NCI-H187 (cell line): ENCODE measurements around the gene PASK.

Experiments
- DNase-seq, 2 experiments: peaks; one replicate each; lab custom pipeline; 2025; lab: John Stamatoyannopoulos, UW

Gene PASK

DNA sequence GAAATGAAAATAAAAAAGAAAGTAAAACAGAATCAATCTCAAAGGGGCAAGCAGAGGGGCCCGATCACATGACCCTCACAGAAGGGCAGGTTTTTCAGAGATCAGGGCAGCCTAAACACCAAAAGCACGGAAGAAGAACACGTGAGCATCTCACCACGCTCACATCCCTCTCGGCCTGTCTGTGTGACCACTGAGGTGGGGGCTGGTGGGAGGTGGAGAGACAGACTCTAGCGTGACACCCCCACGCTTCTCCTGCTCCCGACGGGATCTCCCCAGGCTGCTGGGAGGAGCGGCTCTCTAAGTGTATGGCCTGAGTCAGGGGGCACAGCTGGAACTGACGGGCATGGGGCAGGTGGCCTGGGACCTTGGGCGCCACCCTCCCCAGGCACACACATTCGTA is 23.6 kb downstream of the PASK start:
- DNase-seq, result no peak

DNA sequence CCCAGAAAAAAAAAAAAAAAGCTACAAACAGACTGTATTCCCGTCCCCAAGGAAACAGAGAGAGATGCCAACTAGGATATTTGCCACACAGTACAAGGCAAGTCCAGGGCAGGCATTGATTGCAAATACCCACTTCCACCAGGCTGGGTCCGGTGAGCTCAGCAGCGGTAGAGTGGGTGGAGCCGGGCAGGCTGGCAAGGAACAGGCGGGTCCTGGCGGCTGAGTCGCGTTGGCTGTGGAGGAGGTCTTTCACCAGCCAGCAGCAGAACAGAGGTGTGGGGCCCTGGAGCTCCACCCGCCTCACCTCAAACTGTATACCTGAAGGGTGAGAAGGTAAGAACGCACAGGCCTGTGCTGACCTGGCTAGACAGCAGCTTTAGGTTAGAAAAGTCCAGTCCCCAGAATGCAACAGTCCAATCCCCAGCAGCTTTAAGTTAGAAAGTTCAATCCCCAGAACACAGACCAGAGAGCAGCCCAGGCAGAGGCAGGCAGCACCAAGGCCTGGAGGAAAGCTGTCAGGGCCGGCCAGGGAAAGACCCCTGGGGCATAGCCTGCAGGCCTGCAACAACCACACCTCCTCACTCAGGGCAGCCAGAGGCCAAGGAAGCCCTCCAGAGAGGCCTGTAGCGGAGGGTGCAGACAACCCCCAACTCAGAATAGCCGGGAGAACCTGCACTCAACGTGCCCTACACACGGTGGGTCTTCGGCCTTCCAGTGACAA is 25.3 kb downstream of the PASK start:
- no peak for DNase-seq

DNA sequence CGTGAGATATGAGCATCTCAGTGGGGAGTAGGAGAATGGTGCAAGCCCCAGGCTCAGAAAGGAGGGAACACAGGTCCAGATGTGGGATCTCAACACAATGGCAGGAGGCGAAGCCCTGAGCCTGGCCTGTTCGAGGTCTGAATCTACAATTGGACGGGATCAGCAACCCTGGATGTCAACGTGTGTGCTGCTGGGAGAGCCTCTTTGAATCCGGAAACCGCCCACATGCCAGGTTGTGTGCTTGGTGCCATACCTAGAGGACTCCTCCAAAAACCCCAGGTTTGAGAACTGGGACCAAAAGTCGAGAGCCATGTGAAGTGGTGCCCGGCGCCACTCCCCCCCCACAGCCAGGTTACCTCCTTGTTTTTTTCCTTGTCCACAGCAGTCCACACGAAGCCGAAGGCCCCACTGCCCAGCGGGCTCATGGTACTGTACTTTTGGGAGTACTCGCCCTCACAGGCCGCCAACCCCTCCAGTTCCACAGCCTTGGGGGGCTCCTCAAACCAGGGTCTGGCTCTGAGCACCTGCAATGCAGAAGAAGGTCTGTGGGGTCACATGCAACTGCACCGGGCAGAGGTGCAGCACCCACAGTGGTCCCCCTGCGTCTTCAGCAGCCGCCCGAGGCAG is 26.8 kb downstream of the PASK start:
- DNase-seq, result no peak

DNA sequence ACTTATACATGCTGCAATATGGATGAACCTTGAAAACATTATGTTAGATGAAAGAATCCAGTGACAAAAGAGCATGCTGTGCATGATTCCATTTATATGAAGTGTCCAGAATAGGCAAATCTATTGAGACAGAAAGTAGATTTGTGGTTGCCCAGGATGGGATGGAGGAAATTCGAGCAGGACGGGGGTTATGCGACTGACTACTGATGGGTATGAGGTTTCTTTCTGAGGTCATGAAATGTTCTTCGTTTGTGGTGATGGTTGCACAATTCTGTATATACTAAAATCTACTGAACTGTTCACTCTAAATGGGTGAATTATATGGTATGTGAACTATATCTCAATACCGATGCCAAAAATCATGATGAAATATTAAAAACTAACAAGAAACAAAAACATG is 28.3 kb downstream of the PASK start:
- DNase-seq, result no peak

DNA sequence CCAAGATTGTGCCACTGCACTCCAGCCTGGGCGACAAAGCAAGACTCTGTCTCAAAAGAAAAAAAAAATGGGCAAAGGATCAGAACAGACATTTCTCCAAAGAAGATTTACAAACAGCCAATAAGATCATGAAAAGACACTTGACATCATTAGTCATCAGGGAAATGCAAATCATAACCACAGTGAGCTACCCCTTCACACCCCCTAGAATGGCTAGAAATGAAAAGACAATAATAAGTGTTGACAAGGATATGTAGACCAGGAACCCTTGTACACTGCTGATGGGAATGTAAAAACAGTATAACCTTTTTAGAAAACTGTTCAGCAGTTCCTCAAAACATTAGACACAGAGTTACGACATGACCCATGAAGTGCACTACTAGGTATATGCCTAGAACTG is 28.8 kb downstream of the PASK start:
- no peak for DNase-seq

DNA sequence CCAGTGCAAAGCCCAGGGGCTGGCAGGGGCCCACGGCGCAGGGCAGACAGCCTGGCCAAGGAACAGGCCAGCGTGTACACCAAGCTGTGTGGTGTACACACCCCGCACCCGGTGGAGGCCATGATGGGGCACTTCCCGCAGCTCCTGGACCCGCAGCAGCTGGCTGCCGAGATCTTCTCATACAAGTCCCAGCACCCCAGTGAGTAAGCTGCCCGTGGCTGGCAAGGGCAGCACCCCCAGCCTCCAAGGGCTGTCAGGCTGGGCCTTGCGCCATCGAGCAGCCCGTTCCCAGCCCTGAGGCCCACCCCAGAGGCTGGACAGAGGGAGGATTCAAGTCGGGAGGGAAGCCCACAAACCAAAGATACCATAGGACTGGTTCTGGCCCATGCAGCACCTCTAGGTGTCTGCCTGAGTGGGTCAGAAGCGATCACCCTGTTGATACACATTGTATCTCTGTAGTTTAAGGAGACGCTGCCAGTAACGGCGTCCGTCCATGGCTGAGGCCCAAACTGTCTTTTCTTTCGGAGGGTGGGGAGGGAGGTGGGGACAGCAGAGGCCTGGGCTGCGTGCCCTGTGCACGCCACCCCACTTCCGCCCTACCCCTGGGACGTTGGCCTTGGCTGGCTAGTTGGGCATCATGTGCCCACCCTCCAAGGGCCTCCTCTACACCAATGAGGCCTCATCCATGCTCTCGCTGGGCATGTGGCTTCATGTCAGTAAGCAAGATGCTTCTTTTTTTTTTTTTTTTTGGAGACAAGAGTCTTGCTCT is 30.4 kb downstream of the PASK start:
- DNase-seq, result no peak

GRCh38 chr2:241116606-241117560 is 32.4 kb downstream of the PASK start:
- DNase-seq, result no peak

DNA sequence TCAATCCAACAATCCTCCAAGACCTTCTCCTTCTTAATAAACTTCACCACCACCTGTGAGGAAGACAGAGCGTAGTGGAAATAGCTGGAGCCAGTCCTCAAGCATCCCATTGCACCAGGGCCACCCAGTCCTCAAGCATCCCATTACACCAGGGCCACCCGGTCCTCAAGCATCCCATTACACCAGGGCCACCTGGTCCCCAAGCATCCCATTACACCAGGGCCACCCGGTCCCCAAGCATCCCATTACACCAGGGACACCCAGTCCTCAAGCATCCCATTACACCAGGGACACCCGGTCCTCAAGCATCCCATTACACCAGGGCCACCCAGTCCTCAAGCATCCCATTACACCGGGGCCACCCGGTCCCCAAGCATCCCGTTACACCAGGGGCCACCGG is 33.9 kb downstream of the PASK start:
- no peak for DNase-seq

DNA sequence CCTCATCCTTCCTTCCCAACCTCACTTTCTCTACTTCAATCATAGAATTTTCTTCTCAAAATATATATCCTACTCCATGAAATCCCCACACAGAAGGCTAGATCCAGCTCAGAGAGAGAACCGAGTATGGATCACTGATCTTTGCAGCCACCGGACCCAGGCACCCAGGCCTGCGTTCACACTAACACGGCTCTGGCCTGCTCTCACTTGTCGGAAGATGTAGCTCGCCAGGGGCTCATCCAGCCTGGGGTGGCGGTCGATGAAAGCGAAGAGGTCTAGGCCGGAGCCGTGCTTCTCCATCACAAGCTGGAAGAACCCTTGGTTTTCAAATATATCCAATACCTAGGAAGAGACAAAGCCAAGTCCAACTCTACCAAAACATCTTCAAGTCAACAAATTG is 34.4 kb downstream of the PASK start:
- DNase-seq, result no peak

DNA sequence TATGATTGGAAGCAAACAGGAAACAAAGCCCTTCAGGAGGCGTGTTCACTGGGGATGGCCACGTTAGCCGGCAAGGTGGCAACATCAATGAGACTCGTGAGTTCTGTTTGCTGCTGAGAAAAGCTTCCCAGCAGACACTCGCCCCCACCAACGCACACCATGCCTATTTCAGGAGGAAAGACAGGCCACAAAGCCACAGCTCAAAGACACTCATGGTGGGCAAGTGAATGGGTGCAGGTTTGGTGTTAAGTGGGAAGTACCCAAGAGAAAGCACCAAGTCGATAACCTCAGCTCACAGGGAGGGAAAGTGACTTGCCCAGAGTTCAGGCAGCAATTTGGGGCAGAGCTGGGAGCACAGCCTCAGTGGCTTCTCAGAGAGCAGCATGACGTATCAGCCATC is 36.7 kb downstream of the PASK start:
- DNase-seq, result no peak

- DNase-seq, result no peak
Measured at GRCh38 chr2:241112046-241112445, 37.2 kb downstream of the PASK start.

DNA sequence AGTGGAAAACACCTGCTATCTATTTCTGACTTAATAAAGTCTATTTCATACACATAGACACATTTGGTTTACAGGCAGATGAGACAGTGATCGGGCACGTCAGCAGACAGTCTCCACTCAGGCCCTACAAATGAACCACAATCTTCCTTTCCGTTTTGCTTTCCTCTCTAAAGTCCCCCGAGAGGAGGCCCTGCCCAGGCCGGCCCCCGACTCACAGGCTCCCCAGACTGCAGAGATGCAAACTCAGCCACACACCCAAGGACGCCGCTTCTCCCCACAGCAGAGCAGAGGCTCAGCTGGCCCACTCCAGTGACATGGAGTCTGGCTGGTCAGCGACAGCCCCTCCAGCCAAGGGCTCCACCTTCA is 37.8 kb downstream of the PASK start:
- no peak for DNase-seq

GRCh38 chr2:241110607-241111439 is 38.4 kb downstream of the PASK start:
- no peak for DNase-seq

GRCh38 chr2:241110089-241110606 is 39.1 kb downstream of the PASK start:
- DNase-seq, result no peak

GRCh38 chr2:241109210-241110088 is 39.8 kb downstream of the PASK start:
- no peak for DNase-seq

- DNase-seq, result no peak
Measured at GRCh38 chr2:241108271-241109209, 40.7 kb downstream of the PASK start.

GRCh38 chr2:241107031-241107783 is 42.1 kb downstream of the PASK start:
- no peak for DNase-seq

DNA sequence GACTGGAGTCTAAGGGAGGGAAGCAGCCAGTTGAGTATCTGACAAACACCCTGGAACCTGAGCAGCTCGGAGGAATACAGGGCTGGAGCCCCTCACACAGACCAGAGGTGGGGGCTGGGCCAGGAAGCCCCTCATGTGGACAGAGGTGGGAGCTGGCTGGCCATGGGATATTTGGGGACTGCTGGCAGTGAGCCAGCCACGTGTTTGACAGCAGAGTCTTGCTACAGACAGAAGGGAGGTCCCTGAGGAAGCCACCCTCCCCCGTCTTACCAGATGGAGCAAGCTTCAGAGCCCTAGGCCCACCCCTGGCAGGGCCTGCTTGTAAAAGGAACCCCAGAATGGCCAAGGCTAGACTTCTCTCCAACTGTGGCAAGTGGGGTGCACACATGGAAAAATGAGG is 43.6 kb downstream of the PASK start:
- DNase-seq, result no peak
